Neural progenitor cell (in vitro differentiated cells): ENCODE data around the gene RPS10. TPM values are rescaled to one million over a fixed set of nuclear protein-coding genes. Genes with fewer than 3 reads are reported as not detected.

Experiments used
- DNase-seq: peaks from one replicate; pipeline ENCODE4 v3.0.0-alpha.2; 2016; ENCODE audit warnings: low spot score
- H2AFZ ChIP-seq: fragments of 200-600 bp; sonication (generic); replicated peaks from 2 replicates; pipeline ENCODE4 v1.6.1; 2016; ENCODE audit warnings: antibody characterized with exemption
- H3F3A ChIP-seq: fragments of 200-600 bp; sonication (generic); 2 replicates; pipeline ENCODE4 v1.6.1; 2016; ENCODE audit warnings: antibody characterized with exemption, low read depth
- H3K27ac ChIP-seq: fragments of 200-600 bp; sonication (generic); 2 replicates; pipeline ENCODE4 v1.5.1; 2016; ENCODE audit warnings: mild to moderate bottlenecking
- H3K27me3 ChIP-seq: fragments of 200-600 bp; sonication (generic); 2 replicates; pipeline ENCODE4 v1.6.1; 2016; ENCODE audit warnings: mild to moderate bottlenecking, moderate library complexity
- H3K36me3 ChIP-seq: fragments of 200-600 bp; sonication (generic); 2 replicates; pipeline ENCODE4 v1.5.1; 2016
- H3K4me1 ChIP-seq: fragments of 200-600 bp; sonication (generic); 2 replicates; pipeline ENCODE4 v1.6.1; 2016; ENCODE audit warnings: mixed run types
- H3K4me2 ChIP-seq: fragments of 200-600 bp; sonication (generic); 2 replicates; pipeline ENCODE4 v1.6.1; 2016
- H3K4me3 ChIP-seq: fragments of 200-600 bp; sonication (generic); 2 replicates; pipeline ENCODE4 v1.5.1; 2016
- H3K79me2 ChIP-seq: fragments of 200-600 bp; sonication (generic); 2 replicates; pipeline ENCODE4 v1.6.1; 2016; ENCODE audit warnings: low read depth
- H3K9ac ChIP-seq: fragments of 200-600 bp; sonication (generic); 2 replicates; pipeline ENCODE4 v1.6.1; 2016
- H3K9me3 ChIP-seq: fragments of 200-600 bp; sonication (generic); 2 replicates; pipeline ENCODE4 v1.5.1; 2016; ENCODE audit warnings: low read depth
- H4K20me1 ChIP-seq: fragments of 200-600 bp; sonication (generic); 2 replicates; pipeline ENCODE4 v1.6.1; 2016; ENCODE audit warnings: low read depth
- H3K27ac Mint-ChIP-seq: 3 replicates; pipeline ENCODE4 v1.8.0; 2021; ENCODE audit warnings: mixed read lengths
- H3K27me3 Mint-ChIP-seq: 2 replicates; pipeline ENCODE4 v1.8.0; 2022; ENCODE audit warnings: low read depth, mild to moderate bottlenecking, inconsistent platforms, moderate library complexity, mixed read lengths; ENCODE audit not compliant: insufficient read depth
- H3K36me3 Mint-ChIP-seq: 3 replicates; pipeline ENCODE4 v1.8.0; 2021; ENCODE audit warnings: mixed read lengths
- H3K4me1 Mint-ChIP-seq: 3 replicates; pipeline ENCODE4 v1.8.0; 2021; ENCODE audit warnings: mixed read lengths
- H3K4me3 Mint-ChIP-seq: 3 replicates; pipeline ENCODE4 v1.8.0; 2021; ENCODE audit warnings: mild to moderate bottlenecking, moderate library complexity, mixed read lengths
- H3K9me3 Mint-ChIP-seq: 3 replicates; pipeline ENCODE4 v1.8.0; 2020; ENCODE audit warnings: mixed read lengths
- CTCF ChIP-seq: fragments of 200-600 bp; sonication (generic); IDR thresholded peaks from 2 replicates; pipeline ENCODE4 v1.5.1; 2017; ENCODE audit warnings: antibody characterized with exemption, mild to moderate bottlenecking
- EZH2 ChIP-seq: fragments of 200-600 bp; sonication (generic); IDR thresholded peaks from 2 replicates; pipeline ENCODE4 v1.6.1; 2017; ENCODE audit warnings: antibody characterized with exemption, mild to moderate bottlenecking, moderate library complexity
- EZH2phosphoT487 ChIP-seq: fragments of 200-600 bp; sonication (generic); IDR thresholded peaks from 2 replicates; pipeline ENCODE4 v1.6.1; 2017; ENCODE audit warnings: antibody characterized with exemption
- total RNA-seq: library from RNA; depleted of rRNA; stranded (reverse); fragments of >200 nt; gene quantifications from 2 replicates; pipeline ENCODE4 v1.2.3, GENCODE V29; 2015; ENCODE audit warnings: low replicate concordance

The RPS10 gene
- 4,003 and 4,850 TPM in 2 replicates for total RNA-seq

GRCh38 chr6:34425498-34426410 lies at the start of gene RPS10:
TSS of gene RPS10 (minus strand) at chr6:34426069. CDS start at chr6:34425221, 848 bp downstream.
- Histone ChIP-seq H3K4me2 (peak within 1 kb of the TSS; percentile 93), H3F3A (peaks cover 47% of the 10 kb centered on the region), H3K27me3 (no peaks in the 10 kb centered on the region), H3K36me3 (peaks cover 23% of the 10 kb centered on the region), H3K4me1 (peaks cover 7% of the 10 kb centered on the region), H3K27ac (peak within 1 kb of the TSS; percentile 92), H3K4me3 (peak within 1 kb of the TSS; percentile 87), H3K9ac (peak within 1 kb of the TSS; percentile 100), H3K79me2 (peaks cover 51% of the 10 kb centered on the region), H4K20me1 (peaks cover 43% of the 10 kb centered on the region), H2AFZ (peak within 1 kb of the TSS; percentile 75), H3K9me3 (no peaks in the 10 kb centered on the region)
- Mint-ChIP-seq H3K9me3 (peaks cover 3% of the 10 kb centered on the region), H3K36me3 (peaks cover 25% of the 10 kb centered on the region), H3K4me1 (peaks cover 21% of the 10 kb centered on the region), H3K27ac (peak within 1 kb of the TSS; percentile 99), H3K27me3 (peaks cover 3% of the 10 kb centered on the region), H3K4me3 (peak within 1 kb of the TSS; percentile 98)
- no peak for TF ChIP-seq EZH2phosphoT487
- TF ChIP-seq EZH2, result no peak
- TF ChIP-seq CTCF, result no peak
- peak; percentile 95 for DNase-seq

GRCh38 chr6:34475238-34475682 lies 49.4 kb upstream of the RPS10 start:
- H3K79me2 ChIP-seq, result no peaks in the 10 kb centered on the region
- H3K27ac Mint-ChIP-seq, result peak overlapping the region; percentile 61
- peaks cover 9% of the 10 kb centered on the region for H3K9me3 Mint-ChIP-seq
- H3K4me3 Mint-ChIP-seq, result no peak overlapping the region
- H3K27ac ChIP-seq, result no peak overlapping the region
- no peak overlapping the region for H3K4me3 ChIP-seq
- no peaks in the 10 kb centered on the region for H3K27me3 ChIP-seq
- H3K4me1 ChIP-seq, result no peaks in the 10 kb centered on the region
- no peak for DNase-seq
- H3K27me3 Mint-ChIP-seq, result peaks cover 8% of the 10 kb centered on the region
- peaks cover 7% of the 10 kb centered on the region for H3F3A ChIP-seq
- no peaks in the 10 kb centered on the region for H4K20me1 ChIP-seq
- H3K4me1 Mint-ChIP-seq, result peaks cover 28% of the 10 kb centered on the region
- no peak overlapping the region for H2AFZ ChIP-seq
- no peaks in the 10 kb centered on the region for H3K9me3 ChIP-seq
- no peak overlapping the region for H3K9ac ChIP-seq
- no peaks in the 10 kb centered on the region for H3K36me3 Mint-ChIP-seq
- TF ChIP-seq CTCF (no peak), EZH2 (no peak), EZH2phosphoT487 (no peak)
- H3K36me3 ChIP-seq, result no peaks in the 10 kb centered on the region
- no peak overlapping the region for H3K4me2 ChIP-seq

- H3K27me3 Mint-ChIP-seq, result peaks cover 8% of the 10 kb centered on the region
Observed at GRCh38 chr6:34474754-34475153, 48.9 kb upstream of the RPS10 start.

More at GRCh38 chr6:34474754-34475153, 48.9 kb upstream of the RPS10 start:
- no peaks in the 10 kb centered on the region for H3K27me3 ChIP-seq
- no peak for TF ChIP-seq EZH2phosphoT487
- no peak for TF ChIP-seq EZH2
- no peak for TF ChIP-seq CTCF
- H3K36me3 Mint-ChIP-seq, result no peaks in the 10 kb centered on the region
- no peaks in the 10 kb centered on the region for H3K9me3 ChIP-seq
- H4K20me1 ChIP-seq, result no peaks in the 10 kb centered on the region
- H3K36me3 ChIP-seq, result no peaks in the 10 kb centered on the region
- H3K4me2 ChIP-seq, result no peak overlapping the region
- peaks cover 28% of the 10 kb centered on the region for H3K4me1 Mint-ChIP-seq
- H2AFZ ChIP-seq, result no peak overlapping the region
- no peaks in the 10 kb centered on the region for H3K4me1 ChIP-seq
- no peak overlapping the region for H3K4me3 ChIP-seq
- no peak overlapping the region for H3K4me3 Mint-ChIP-seq
- H3K79me2 ChIP-seq, result no peaks in the 10 kb centered on the region
- no peak overlapping the region for H3K9ac ChIP-seq
- H3K9me3 Mint-ChIP-seq, result peaks cover 9% of the 10 kb centered on the region
- H3K27ac Mint-ChIP-seq, result no peak overlapping the region
- no peak for DNase-seq
- H3K27ac ChIP-seq, result no peak overlapping the region
- H3F3A ChIP-seq, result peaks cover 7% of the 10 kb centered on the region
